ENCODE measurements around the gene KCNH2. TPM values are rescaled to one million over a fixed set of nuclear protein-coding genes. Genes with fewer than 3 reads are reported as not detected.

KCNH2 gene
- total RNA-seq, 4 donors from 2014 or later = 2.4 to 8.5 (median 3.4) TPM

DNA sequence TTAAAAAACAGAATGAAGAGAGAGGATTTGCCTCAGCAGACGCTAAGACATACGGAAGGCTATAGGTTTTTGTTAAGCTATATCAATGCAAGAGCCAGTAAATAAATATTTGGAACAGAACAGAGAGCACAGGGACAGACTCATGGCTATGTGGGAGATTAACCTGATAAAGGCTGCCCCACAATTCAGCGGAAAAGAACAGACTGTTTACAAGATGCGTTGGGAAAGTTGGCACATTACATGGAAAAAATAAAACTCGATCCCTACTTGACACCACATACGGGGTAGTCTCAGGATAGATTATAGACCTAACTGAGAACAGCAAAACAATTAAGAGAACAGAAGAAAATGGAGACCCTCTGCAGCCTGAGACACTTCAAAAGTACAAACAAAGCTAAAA is 10.8 kb downstream of the KCNH2 start:
- Histone ChIP-seq H3K36me3 (no peaks in the 10 kb centered on the region), H3K27me3 (no peaks in the 10 kb centered on the region), H3K27ac (no peak overlapping the region), H3K4me3 (no peak overlapping the region), H3K4me1 (peaks cover 0 to 47% (median 0%) of the 10 kb centered on the region in 4 donors), H3K9me3 (no peaks in the 10 kb centered on the region)
- DNase-seq = no peak
- TF ChIP-seq POLR2A (IDR thresholded peaks at IDR 0.05) (no peak), CTCF (IDR thresholded peaks at IDR 0.05) (no peak)

DNA sequence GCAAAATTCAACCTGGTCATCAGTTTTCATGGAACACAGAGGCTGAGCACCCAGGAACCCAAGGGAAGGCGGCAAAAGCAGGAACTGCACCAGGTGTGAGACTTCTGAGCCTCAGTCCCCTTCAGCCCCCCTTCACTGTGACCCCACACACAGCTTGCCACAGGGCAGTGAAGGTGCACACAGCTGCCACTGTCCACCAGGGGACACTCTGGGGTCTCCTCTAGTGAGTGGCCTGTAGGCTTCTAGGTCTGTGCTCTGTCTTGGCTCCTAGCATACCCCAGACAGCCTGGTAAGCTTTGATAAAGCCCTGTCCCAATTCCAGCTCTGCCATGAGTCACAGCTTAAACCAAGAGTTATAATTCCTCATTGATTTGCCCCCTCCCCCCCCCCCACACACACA is 12.1 kb downstream of the KCNH2 start:
- H3K27me3 ChIP-seq = no peaks in the 10 kb centered on the region
- H3K9me3 ChIP-seq = no peaks in the 10 kb centered on the region
- DNase-seq = no peak
- H3K4me1 ChIP-seq = peaks cover 0 to 43% (median 0%) of the 10 kb centered on the region in 4 donors
- H3K36me3 ChIP-seq = no peaks in the 10 kb centered on the region
- no peak overlapping the region for H3K4me3 ChIP-seq
- TF ChIP-seq CTCF (IDR thresholded peaks at IDR 0.05) = peak in 1 of 6 experiments; percentile 23
- TF ChIP-seq POLR2A (IDR thresholded peaks at IDR 0.05) = no peak
- H3K27ac ChIP-seq = peak overlapping the region in 1 of 4 donors; percentile 39

GRCh38 chr7:150965273-150965830 is 12.8 kb downstream of the KCNH2 start:
- Histone ChIP-seq H3K27ac (peak overlapping the region in 1 of 4 donors; percentile 39), H3K4me3 (no peak overlapping the region), H3K9me3 (no peaks in the 10 kb centered on the region), H3K27me3 (no peaks in the 10 kb centered on the region), H3K4me1 (peaks cover 0 to 37% (median 0%) of the 10 kb centered on the region in 4 donors), H3K36me3 (no peaks in the 10 kb centered on the region)
- TF ChIP-seq POLR2A (IDR thresholded peaks at IDR 0.05) (no peak), CTCF (IDR thresholded peaks at IDR 0.05) (no peak)
- no peak for DNase-seq

GRCh38 chr7:150964593-150965111 is 13.5 kb downstream of the KCNH2 start:
- H3K4me1 ChIP-seq = peaks cover 0 to 37% (median 0%) of the 10 kb centered on the region in 4 donors
- no peaks in the 10 kb centered on the region for H3K36me3 ChIP-seq
- DNase-seq = no peak
- TF ChIP-seq POLR2A (IDR thresholded peaks at IDR 0.05) (no peak), CTCF (IDR thresholded peaks at IDR 0.05) (peak in 1 of 6 experiments; percentile 10)
- H3K4me3 ChIP-seq = no peak overlapping the region
- peak overlapping the region in 1 of 4 donors; percentile 39 for H3K27ac ChIP-seq
- H3K9me3 ChIP-seq = no peaks in the 10 kb centered on the region
- no peaks in the 10 kb centered on the region for H3K27me3 ChIP-seq

DNA sequence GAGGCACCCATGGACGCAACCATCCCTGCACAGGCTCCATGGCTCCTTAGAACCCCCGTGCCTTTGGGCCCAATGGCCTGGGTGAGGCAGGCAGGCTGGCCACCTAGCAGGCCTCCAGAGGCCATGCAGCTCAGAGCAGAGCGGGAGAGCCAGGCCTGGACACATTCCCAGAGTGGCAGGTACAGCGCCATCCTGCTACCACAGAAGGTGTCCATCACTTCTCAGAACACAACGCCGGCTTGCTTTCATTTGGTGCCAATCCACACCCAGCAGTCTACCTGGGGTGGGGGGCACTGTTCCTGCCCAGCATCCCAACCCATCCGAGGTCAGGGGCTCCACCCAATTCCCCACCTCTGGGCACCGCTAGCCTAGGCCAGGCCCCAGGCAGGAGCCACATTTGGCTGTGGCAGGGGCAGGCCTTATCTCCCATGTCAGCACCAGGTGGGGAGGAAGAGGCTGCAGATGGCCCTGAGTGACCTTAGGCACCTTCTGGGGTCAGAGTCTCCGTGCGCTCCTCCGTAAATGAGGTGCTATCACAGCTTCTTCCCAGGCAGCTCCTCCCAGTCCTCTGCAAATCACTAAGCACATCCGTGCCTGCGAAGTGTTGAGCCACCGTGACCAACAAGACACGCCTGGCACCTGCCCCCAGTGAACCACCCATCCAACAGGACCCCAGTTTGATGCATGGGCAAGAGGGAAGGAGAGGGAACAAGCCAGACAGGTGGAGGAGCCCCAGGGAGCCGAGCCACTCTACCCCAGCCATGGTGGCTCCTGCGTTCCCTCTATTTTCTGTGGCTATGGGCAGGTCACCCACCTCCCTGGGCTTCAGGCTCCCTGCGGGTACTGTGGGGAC is 14.2 kb downstream of the KCNH2 start:
- Histone ChIP-seq H3K9me3 (no peaks in the 10 kb centered on the region), H3K4me1 (peaks cover 0 to 37% (median 0%) of the 10 kb centered on the region in 4 donors), H3K27ac (peak overlapping the region in 1 of 4 donors; percentile 39), H3K27me3 (no peaks in the 10 kb centered on the region), H3K36me3 (no peaks in the 10 kb centered on the region), H3K4me3 (no peak overlapping the region)
- TF ChIP-seq CTCF (IDR thresholded peaks at IDR 0.05) (no peak), POLR2A (IDR thresholded peaks at IDR 0.05) (no peak)
- no peak for DNase-seq
